Measurements from ENCODE around the gene EXD3. TPM values are rescaled to one million over a fixed set of nuclear protein-coding genes. Genes with fewer than 3 reads are reported as not detected.

EXD3 gene
- total and polyA plus RNA-seq, 7 donors = 8.9 to 29.7 (median 18.0) TPM

DNA sequence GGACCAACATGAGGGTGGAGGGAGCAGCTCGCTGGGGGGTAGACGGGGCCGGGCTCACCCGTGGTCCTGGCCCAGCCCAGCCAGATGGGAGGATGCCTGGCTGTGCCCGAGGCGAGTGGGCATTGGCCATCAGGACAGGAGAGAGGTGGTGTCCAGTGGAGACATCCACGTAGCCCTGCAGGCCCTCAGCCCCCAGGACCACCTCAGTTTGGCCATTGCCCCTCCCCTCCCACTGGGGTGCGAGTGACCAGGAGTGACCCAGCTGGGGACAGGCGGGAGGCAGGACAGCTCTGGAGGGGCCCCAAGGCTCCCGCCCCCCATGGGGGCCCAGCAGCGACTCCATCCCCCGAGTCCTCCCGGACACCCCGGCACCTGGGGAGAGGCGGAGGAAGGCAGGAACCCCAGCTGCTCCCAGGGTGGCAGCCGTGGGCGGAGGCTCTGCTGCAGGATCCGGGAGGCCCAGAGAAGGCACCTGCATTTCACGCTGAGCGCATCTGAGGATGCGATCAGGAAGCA lies 8.5 kb upstream of the EXD3 start:
- TF ChIP-seq, protein P1, sequence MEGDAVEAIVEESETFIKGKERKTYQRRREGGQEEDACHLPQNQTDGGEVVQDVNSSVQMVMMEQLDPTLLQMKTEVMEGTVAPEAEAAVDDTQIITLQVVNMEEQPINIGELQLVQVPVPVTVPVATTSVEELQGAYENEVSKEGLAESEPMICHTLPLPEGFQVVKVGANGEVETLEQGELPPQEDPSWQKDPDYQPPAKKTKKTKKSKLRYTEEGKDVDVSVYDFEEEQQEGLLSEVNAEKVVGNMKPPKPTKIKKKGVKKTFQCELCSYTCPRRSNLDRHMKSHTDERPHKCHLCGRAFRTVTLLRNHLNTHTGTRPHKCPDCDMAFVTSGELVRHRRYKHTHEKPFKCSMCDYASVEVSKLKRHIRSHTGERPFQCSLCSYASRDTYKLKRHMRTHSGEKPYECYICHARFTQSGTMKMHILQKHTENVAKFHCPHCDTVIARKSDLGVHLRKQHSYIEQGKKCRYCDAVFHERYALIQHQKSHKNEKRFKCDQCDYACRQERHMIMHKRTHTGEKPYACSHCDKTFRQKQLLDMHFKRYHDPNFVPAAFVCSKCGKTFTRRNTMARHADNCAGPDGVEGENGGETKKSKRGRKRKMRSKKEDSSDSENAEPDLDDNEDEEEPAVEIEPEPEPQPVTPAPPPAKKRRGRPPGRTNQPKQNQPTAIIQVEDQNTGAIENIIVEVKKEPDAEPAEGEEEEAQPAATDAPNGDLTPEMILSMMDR (IDR thresholded peaks at IDR 0.05) = no peak
- TF ChIP-seq EP300 (IDR thresholded peaks at IDR 0.05) (no peak), POLR2A (IDR thresholded peaks at IDR 0.05) (no peak), POLR2AphosphoS5 (IDR thresholded peaks at IDR 0.05) (no peak)
- no peak overlapping the region for H3K4me3 ChIP-seq

DNA sequence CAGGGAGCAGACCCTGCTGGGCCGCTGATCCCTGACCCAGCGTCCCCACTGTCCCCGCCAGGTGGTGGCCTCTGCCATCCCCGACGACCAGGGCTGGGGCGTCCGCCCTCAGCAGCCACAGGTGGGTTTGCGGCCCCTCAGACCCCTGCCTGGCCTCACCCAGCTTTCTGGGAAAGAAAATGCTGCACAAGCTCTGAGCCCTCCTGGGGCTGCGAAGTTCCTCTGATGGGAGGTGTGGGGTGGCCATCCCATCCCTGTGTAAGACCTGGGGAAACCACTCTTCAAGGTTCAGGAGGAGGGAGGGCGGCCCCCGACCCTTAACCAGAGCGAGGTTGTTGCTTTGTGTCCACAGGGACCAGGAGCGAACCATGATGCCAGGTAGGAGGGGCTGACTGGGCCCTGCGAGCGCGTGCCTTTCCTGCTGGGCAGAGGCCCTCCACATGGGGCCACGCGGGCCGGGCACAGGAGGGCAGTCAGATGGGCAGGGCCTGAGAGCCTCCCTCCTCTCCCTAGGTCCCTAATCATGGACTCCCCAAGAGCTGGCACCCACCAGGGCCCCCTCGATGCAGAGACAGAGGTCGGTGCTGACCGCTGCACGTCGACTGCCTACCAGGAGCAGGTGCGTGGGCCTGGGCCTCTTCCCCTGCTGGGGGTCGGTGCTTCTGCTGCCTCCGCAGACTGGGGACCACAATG lies 7.9 kb upstream of the EXD3 start:
- Histone ChIP-seq H3K27ac (no peak overlapping the region), H3K36me3 (no peaks in the 10 kb centered on the region), H3K4me3 (no peak overlapping the region), H3K4me1 (peaks cover 0 to 6% (median 4%) of the 10 kb centered on the region in 4 donors), H3K9me3 (no peaks in the 10 kb centered on the region), H3K27me3 (peaks cover 0 to 16% (median 7%) of the 10 kb centered on the region in 3 donors)
- intact Hi-C loops (cut with DNase I) = no loop called here
- no peak for DNase-seq
- 80 to 89% methylated on average over 27 of the region's 27 CpGs for WGBS, 2 donors
- TF ChIP-seq POLR2A (IDR thresholded peaks at IDR 0.05) (no peak), EP300 (IDR thresholded peaks at IDR 0.05) (no peak)
- TF ChIP-seq, protein P1 (IDR thresholded peaks at IDR 0.05) = no peak

More for the DNA sequence above, 8.5 kb upstream of the EXD3 start:
- Histone ChIP-seq H3K36me3 (no peaks in the 10 kb centered on the region), H3K27me3 (peaks cover 0 to 16% (median 7%) of the 10 kb centered on the region in 3 donors), H3K4me1 (peaks cover 0 to 10% (median 10%) of the 10 kb centered on the region in 4 donors), H3K9me3 (no peaks in the 10 kb centered on the region), H3K27ac (no peak overlapping the region)
- intact Hi-C loops (cut with DNase I) = no loop called here
- DNase-seq = no peak
- WGBS, 2 donors = 79 to 89% methylated on average over 21 of the region's 21 CpGs

DNA sequence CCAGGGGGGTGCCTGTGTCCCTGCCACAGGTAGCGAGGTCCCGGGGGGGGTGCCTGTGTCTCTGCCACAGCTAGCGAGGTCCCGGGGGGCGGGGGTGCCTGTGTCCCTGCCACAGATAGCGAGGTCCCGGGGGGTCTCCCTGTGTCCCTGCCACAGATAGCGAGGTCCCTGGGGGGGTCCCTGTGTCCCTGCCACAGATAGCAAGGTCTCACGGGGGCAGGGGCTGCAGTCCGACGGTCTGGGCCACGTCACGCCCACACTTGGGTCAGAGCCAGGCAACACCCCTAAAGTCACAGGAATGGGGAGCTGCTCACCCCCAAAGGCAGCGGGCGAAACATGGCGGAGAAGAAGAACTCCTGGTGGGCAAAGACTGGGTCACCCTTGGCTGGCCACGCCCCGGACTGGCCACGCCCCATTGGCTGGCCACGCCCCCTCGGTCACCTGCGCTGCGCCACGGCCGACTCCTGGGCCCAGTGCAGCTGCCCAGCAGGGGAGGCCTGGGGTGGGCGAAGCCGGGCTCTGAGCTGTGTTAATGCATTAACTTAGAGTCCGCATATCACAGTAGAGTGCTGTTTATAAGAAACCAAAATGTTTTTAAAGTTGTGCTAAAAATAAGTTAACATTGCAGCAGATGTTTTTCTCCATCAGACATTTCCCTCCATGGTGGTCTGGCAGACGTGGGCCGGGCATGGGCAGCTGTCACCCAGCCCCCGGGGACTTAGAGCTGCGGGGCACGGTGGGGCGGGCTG lies 7.2 kb upstream of the EXD3 start:
- intact Hi-C loops (cut with DNase I) = no loop called here
- Histone ChIP-seq H3K4me1 (peaks cover 0 to 8% (median 5%) of the 10 kb centered on the region in 4 donors), H3K36me3 (no peaks in the 10 kb centered on the region), H3K27me3 (peaks cover 0 to 16% (median 7%) of the 10 kb centered on the region in 3 donors), H3K4me3 (no peak overlapping the region), H3K27ac (no peak overlapping the region), H3K9me3 (no peaks in the 10 kb centered on the region)
- TF ChIP-seq, protein P1 (IDR thresholded peaks at IDR 0.05) = no peak
- TF ChIP-seq POLR2AphosphoS5 (IDR thresholded peaks at IDR 0.05) (no peak), EP300 (IDR thresholded peaks at IDR 0.05) (no peak), POLR2A (IDR thresholded peaks at IDR 0.05) (no peak)
- DNase-seq = no peak
- WGBS, 2 donors = 44 to 58% methylated on average over 34 of the region's 34 CpGs

DNA sequence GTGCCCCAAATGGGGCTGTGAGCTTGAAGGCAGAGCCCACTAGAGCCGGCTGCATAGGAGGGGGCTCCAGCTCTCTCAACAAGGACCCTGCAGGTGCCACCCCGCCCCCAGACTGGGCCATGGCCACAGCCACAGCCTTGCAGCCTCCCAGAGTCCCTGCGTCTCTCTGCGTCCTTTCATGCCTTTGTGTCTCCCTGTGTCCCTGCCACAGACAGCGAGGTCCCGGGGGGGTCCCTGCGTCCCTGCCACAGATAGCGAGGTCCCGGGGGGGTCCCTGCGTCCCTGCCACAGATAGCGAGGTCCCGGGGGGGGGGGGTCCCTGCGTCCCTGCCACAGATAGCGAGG lies 6.6 kb upstream of the EXD3 start:
- Histone ChIP-seq H3K27ac (no peak overlapping the region), H3K36me3 (no peaks in the 10 kb centered on the region), H3K4me3 (no peak overlapping the region), H3K4me1 (peaks cover 0 to 15% (median 9%) of the 10 kb centered on the region in 4 donors), H3K27me3 (peaks cover 0 to 16% (median 7%) of the 10 kb centered on the region in 3 donors), H3K9me3 (no peaks in the 10 kb centered on the region)
- no peak for TF ChIP-seq POLR2AphosphoS5 (IDR thresholded peaks at IDR 0.05)
- no peak for TF ChIP-seq EP300 (IDR thresholded peaks at IDR 0.05)
- no peak for DNase-seq
- WGBS, 2 donors = 78% methylated on average over 14 of the region's 14 CpGs
- intact Hi-C loops (cut with DNase I) = no loop called here

DNA sequence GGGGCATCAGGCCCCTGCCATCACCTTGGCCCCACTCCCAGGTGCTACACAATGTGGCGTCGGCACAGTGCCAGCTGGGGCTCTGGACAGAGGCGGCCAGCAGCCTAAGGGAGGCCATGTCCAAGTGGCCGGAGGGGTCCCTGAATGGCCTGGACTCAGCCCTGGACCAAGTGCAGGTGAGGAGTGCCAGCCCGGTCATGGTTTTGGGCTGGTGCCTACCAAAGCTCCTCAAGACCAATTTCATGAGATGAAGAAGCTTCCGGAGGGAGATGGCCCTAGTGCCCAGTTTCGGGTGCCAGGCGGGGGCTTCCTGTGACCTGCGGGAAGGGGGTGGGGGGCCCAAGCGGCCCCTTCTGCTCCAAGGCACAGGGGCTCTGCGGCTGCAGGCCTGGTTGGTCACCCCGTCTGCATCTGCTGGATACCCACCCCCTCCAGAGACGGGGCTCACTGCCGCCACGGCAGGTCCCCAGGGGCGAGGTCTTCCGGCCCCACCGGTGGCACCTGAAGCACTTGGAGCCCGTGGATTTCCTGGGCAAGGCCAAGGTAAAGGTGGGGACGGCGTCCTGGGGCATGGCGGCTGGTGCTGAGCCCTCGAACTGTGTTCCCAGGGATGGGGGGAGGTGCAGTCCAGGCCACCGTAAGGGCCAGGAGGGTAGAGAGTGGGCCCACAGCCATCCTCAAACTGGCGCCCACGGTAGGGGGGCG lies 6.0 kb upstream of the EXD3 start:
- H3K4me1 ChIP-seq = peaks cover 0 to 20% (median 13%) of the 10 kb centered on the region in 4 donors
- no peak overlapping the region for H3K4me3 ChIP-seq
- H3K27ac ChIP-seq = no peak overlapping the region
- H3K9me3 ChIP-seq = no peaks in the 10 kb centered on the region
- intact Hi-C loops (cut with DNase I) = no loop called here
- H3K27me3 ChIP-seq = peaks cover 0 to 16% (median 7%) of the 10 kb centered on the region in 3 donors
- H3K36me3 ChIP-seq = no peaks in the 10 kb centered on the region
- no peak for DNase-seq
- TF ChIP-seq POLR2AphosphoS5 (IDR thresholded peaks at IDR 0.05) (no peak), POLR2A (IDR thresholded peaks at IDR 0.05) (no peak), EP300 (IDR thresholded peaks at IDR 0.05) (no peak)
- TF ChIP-seq, protein P1 (IDR thresholded peaks at IDR 0.05) = no peak
- WGBS, 2 donors = 74 to 76% methylated on average over 27 of the region's 27 CpGs

Data from sigmoid colon (tissue), 7 donors.